Measurements from ENCODE around the gene ZDHHC19.
"Not testable (repeated sequence)": the region's sequence is repeated elsewhere in the genome, so short reads cannot be mapped to it uniquely, and the experiment has no call there.

The ZDHHC19 gene

DNA sequence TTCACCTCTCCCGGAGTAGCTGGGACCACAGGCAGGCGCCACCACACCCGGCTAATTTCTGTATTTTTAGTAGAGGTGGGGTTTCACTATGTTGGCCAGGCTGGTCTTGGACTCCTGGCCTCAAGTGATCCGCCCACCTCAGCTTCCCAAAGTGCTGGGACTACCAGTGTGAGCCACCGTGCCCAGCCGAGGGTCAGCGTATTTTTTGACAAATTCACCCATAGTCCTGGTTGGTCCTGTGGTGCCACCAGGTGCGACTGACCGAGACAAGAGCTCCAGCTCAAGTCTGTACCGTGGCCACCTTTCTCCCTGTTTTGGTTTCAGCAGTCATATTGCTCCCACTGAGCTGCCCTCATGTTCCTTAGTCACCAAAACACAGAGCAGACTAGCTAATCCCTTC is 13.9 kb upstream of the ZDHHC19 start:
- DNase-seq (ENCODE audit: low read depth in 2 of 2) = no peak

DNA sequence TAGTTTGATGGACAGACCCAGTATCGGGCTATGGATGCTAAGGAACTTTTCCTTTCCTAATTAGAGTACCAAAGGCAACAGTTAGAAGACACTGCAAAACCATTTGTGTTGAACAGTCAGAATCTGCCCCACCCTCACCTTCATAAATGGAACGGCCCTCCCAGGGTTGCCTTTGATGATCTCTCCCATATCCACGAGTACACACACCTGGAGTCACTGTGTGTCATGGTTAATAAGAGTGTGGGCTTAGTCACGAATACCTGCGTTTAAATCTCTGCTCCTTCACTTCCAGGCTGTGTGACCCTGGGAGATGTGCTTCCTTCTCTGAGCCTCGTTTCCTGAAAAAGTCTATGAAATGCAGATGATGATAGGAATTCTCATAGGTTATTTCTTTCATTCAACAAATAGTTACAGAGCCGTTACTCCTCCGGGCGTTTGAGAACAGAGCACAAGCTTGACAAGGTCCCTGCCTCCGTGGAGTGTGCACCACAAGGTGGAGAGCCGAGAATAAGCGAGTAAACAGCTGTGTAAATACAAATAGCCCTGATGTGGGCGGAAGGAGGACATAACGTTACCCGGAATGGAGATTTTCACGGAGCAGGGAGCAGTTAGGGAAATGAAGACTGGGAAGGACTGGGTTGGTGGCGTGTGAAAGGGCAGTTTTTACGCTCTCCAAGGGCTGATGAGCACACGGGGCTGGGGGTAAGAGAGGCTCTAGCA is 11.8 kb upstream of the ZDHHC19 start:
- no peak for DNase-seq (ENCODE audit: low read depth in 2 of 2)

DNA sequence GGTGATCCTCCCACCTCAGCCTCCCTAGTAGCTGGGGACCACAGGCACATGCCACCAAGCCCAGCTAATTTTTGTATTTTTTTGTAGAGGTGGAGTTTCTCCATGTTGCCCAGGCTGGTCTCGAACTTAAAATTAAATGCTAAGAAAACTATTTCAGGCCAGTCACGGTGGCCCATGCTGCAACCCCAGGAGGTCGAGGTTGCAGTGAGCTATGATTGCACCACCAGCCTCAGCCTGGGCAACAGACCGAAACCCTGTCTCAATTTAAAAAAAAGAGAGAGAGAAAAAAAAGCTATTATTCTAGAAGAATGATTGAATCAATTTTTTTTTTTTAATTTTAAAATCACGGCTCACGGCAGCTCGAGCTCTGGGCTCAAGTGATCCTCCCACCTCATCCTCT is 9.8 kb upstream of the ZDHHC19 start:
- DNase-seq (ENCODE audit: low read depth in 2 of 2) = no peak

DNA sequence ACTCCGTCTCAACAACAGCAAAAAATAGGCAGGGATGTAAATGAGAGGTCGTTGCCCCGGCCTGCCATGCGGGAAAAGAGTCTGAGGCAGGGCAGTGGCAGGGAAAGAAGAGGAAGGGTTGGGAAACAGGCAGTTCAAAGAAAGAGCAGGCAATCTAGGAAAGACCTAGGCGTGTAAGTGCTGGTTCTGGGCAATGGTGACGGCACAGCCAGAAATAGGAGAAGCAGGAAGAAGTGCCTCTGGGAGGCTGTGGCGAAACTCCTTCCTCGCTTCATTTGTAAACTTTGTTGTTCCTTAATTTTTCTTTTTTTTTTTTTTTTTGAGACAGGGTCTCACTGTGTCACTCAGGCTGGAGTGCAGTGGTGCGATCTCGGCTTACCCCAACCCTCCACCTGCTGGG is 9.4 kb upstream of the ZDHHC19 start:
- DNase-seq (ENCODE audit: low read depth in 2 of 2) = no peak

DNA sequence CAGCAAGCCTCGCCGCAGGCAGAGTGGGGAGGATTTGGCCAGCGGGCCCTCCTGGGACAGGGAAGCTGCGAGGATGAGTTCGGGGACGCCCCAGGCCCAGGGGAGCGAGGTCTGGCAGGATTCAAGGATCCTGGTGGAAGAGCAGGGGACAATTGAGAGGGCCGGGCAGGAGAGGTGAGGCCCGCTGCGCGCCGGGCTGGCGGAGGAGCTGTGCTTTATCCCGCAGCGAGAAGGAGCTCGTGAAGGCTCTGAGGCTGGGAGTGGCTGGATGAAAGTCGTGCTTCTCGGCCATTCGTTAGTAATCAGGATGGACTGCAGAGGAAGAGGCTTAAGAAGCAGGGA is 8.7 kb upstream of the ZDHHC19 start:
- DNase-seq (ENCODE audit: low read depth in 2 of 2) = no peak

DNA sequence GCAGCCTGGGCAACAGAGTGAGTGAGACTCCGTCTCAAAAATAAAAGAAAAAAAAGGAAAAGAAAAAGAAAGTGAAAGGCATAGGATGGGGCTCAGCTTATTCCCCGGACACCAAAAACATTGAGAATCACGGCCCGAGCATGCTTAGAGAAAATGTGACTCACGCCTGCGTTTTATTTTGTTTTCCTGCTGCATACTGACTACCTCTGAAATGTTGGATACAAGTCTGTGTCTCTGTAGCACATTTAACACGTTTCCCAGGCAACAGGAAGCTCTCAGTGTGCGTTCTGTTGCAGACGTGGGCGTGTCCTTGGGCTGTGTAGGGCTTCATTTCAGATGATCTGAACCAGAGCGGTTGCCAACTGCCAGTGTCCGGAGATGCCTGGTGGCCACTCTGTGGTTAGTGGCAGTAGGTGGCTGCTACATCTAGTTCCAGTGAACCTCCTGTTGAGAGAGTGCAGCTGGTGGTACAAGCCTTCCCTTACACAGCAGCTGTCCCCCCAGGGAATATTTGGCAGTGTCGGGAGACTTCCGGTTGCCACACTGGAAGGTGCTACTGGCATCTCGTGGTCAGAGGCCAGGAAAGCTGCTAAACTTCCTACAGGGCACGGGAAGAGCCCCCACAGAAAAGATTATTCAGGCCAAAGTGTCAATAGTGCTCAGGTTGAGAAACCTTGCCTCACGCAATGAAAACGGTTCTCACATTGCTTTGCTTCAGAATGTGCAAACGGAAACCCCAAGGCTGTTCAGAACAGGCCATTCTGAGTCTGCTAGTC is 8.2 kb upstream of the ZDHHC19 start:
- peak; percentile 21 to 52 for DNase-seq (ENCODE audit: low read depth in 2 of 2)

DNA sequence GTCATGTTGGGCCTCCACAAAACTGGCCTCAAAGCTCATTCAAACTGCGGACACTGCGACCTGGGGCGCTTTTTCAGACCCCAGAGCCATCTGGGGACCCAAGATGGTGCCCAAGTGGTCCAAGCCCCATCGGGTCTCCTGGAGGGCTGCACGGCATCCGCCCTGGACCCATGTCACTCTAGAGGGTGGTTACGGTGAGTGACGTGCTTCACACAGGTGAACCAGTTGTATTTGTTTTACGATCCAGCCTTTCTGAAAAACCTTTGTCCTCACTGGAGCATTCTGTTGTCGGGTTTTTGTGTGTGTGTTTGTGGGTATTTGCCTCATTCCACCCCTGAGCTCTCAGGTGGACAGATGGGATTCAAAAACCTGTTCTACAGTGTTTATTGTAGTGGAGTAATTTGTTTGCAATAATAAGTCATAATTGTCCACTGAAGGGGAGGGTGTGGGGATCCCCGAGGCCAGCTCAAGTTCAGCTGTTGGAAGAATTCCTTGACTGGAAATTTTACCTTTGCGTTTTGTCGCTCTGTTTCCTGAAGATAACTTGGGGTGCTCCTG is 7.0 kb upstream of the ZDHHC19 start:
- no peak for DNase-seq (ENCODE audit: low read depth in 2 of 2)

DNA sequence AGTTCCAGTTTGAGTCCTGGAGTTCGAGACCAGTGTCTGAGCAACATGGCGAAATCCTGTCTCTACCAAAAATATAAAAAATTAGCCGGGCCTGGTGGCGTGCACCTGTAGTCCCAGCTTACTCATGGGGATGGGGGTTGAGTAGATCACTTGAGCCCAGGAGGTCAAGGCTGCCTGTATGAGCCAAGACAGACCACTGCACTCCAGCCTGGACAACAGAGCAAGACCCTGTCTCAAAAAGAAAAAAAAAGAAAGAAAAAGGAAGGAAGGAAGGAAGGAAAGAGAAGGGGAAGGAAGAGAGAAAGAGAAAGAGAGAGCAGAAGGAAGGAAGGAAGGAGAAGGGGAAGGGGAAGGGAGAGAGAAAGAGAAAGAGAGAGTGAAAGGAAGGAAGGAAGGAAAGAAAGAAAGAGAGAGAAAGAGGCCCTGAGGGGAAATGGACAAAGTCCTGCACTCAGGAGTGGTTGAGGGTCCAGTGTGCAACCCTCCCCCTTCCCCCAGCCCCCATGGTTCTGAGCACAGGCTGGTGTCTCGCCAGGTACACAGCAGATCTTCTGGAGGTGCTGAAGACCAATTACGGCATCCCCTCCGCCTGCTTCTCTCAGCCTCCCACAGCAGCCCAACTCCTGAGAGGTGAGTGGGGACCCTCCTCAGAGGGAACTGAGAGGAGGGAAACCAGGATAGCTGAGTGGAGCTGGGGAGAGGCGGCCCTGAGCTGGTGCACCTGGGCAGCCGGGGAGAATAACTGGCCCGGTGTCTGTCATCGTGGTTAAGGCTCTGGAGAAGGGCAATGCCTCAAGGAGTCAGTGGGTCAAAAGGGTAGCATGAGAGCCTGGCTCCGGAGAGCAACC is 6.3 kb upstream of the ZDHHC19 start:
- DNase-seq (ENCODE audit: low read depth in 2 of 2) = no peak

DNA sequence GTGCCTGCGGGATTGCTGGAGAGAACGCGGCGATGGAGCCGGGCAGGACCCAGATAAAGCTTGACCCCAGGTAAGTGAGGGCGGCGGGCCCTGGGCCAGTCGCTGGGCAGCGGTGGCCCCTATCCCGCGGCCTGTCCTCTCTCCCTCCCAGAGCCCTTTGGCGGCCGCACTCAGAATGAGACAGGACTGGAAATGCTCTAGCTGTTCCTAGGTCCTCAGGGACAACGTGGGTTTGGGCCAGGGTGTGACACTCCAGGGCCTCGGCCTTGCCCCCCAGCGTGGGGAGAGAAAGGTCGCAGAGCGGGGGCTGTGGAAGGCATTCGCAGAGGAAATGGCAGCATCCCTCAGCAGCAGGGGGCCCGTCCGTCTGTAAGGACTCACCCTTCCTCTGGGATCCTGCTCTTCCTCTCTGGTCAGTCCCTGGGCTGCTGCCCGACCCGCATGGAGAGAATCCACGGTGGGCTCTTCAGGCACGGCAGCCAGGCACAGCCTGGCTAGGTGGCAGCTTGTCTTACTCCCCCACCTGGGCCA is 5.5 kb upstream of the ZDHHC19 start:
- DNase-seq (ENCODE audit: low read depth in 2 of 2) = no peak

DNA sequence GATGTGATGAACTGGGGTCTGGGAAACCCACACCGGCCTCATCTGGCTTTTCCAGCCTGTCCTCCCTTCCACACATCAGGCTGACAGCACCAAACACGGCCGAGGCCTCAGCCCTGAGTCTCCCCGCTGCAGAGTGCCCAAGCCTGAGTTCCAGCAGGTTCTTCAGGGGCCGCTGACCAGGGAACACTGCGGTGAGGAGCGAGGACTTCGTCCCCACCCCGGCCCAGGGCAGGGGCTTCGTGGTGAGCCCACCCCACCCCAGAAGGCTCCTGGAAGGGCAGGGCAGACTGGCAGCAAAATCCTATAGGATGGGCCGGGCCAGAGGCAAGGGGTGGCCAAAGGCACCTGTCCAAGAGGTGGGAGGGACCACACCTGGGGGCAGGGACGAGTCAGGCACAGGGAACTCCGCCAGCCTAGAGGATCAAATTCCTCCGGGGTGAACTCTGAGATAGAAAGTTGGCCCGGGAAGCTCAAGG is 4.9 kb upstream of the ZDHHC19 start, which contains the start of gene SLC51A:
Gene SLC51A (plus strand): TSS at position 446 of the 476 bp plus-strand sequence. CDS start 179 bp downstream, outside the sequence.
- no peak for DNase-seq (ENCODE audit: low read depth in 2 of 2)

DNA sequence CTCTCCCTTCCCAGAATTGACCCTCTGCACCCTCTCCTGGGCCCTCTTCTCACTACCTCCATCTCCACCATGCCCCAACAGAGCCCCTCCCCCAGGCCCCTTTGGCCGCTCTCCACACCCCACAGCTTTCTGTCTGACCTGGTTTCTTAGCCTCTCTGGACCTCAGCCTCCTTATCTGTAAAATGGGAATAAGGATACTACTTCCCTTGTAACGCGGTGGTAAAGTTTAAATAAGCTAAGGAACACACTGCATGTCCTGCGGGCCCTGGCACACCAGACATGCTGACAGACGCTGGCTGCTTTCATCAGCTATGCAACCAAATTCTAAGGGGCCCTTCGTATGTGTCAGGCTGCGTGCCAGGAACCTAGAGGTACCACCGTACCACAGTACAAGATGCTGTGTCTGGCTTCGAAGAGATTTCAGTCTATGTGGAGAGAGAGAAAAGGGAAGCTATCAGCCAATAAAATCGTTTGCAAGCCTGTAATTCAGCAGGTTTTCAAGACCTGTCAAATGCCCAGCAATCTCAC is 4.4 kb upstream of the ZDHHC19 start:
- no peak for DNase-seq (ENCODE audit: low read depth in 2 of 2)

DNA sequence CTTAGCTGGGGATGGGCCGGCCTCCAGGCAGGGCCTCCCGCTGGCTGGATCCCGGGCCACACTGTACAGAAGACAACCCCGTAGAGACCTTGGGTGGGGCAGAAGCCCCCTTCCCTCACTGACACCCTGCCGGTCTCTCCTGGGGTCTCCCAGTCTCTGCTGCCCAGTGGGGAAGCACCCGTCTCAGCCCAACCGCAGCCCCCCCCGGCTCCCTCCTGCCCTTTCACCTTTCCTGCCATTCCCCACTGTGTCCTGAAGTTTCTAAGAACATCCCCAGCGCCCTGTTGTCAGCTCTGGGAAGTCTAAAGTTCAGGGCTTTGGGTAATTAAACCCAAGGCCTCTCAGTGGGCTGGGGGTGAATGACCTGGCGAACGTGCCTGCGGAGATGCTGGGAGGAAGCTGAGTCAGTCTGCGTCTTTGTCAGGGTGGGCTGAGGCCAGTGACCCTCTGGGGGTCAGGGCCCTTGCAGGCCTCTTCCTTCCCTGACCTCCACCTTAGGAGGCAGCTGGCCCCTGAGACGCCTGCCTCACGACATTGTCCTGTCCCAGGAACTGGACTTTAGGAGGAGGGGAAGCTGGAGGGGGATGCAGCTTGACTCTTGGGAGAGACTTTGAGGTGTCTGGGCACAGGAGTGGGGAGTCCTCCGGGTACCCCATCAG is 3.7 kb upstream of the ZDHHC19 start:
- no peak for DNase-seq (ENCODE audit: low read depth in 2 of 2)

DNA sequence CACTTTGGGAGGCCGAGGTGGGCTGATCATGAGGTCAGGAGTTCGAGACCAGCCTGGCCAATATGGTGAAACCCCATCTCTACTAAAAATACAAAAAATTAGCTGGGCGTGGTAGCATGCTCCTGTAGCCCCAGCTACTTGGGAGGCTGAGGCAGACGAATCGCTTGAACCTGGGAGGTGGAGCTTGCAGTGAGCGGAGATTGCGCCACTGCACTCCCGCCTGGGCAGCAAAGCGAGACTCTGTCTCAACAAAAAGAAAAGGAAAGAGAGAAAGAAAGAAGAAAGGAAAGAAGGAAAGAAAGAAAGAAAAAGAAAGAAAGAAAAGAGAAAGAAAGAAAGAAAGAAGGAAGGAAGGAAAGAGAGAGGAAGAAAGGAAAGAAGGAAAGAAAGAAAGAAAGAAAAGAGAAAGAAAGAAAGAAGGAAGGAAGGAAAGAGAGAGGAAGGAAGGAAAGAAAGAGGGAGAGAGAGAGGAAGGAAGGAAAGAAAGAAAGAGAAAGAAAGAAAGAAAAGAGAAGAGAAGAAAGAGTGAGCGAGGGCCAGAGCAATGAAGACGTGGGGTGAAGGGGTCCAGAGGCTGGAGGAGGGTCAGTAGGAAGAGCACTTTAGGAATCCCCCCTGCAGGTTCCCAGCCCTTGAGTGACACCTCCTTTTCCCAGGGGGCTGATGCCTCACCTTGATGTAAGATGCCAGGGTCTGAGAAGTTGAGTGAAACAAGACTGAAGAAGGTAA is 1.1 kb downstream of the ZDHHC19 start:
- DNase-seq (ENCODE audit: low read depth in 2 of 2) = not testable (repeated sequence)

DNA sequence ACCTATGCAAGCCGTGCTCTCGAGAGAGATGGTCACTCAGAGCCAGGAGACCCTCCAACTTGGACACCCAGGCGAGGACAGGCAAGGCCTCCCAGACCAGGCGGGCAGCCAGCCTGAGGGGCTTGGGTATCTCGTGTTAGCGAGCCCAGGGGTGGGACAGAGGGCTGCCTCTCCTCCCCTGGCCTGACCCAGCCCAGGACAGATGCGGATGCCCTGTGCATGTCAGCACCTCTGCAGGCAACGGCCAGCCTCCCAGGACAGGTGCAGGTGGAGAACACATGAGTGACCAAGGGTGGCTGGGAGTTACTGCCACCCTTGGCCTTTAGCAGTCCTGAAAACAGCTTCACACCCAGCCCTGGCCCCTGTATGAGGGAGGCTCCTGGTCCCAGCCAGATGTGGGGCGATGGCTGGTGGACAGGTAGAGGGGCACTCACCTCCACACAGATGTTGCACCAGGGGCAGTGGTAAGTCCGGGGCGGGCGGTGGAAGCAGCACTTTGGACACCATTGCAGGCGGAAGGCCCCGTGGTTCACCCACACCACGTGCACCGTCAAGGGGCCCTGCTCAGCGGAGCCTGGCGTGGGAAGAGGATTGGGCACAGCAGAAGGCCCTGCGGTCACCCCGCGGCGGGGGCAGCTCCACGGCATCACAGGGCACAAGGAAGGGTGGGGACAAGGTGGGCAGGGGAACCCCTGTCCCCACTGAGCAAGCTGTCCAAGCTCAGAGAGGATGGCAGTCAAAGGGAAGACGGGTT is 2.1 kb downstream of the ZDHHC19 start:
- no peak for DNase-seq (ENCODE audit: low read depth in 2 of 2)

DNA sequence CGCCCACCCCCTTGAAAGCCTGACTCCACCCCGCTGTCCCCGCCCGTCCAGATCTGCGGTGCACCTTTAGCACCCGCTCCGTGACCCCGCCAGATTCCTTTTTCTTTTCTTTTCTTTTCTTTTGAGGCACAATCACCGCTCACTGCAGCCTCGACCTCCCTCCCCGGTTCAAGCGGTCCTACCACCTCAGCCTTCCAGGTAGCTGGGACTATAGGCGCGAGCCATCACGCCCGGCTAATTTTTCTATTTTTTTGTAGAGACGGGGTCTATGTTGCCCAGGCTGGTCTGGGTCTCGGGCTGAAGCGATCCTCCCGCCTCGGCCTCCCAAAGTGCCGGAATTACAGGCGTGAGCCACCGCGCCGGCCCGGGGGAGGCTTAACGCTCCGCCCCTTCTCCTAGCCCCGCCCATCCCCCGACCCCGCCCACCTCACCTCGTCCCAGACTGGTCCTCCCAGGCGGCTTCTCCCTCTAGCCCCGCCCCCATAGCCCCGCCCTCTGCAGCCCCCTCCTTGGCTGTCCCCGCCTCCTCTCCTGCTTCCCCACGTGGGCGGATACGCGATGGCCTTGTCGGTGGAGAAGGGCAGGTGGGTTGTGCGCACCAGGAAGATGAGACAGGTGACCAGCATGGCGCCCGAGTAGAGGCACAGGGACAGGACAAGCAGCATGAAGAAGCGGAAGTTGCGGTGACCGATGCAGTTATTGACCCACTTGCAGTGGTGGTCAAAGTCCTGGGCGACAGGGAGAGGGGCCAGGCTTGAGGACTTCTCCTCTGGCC is 3.2 kb downstream of the ZDHHC19 start:
- DNase-seq (ENCODE audit: low read depth in 2 of 2) = peak; percentile 47 to 49

DNA sequence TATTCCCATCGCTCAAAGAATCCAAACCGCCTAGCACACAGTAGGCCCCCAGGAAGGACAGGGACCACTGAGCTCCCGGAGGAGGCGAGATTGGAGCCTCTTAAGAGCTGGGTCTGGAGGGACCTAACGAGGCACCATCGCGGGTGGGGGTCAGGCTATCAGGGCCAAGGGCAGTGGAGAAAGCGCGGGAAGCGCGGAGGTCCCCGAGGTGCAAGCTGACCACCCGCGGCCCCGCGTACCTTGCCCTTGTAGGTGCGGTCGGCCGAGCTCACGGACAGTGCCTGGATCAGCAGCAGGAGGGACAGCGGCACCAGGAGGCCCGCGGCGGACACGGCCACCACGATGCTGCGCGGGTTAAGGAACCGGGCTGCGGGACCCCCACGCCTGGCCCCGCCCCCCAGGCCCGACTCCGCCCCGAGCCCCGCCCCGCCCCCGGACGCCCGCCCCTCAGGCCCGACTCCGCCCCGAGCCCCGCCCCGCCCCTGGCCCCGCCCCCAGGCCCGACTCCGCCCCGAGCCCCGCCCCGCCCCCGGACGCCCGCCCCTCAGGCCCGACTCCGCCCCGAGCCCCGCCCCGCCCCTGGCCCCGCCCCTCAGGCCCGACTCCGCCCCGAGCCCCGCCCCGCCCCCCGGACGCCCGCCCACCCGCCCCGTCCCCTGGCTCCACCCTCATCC is 3.9 kb downstream of the ZDHHC19 start:
- DNase-seq (ENCODE audit: low read depth in 2 of 2) = peak; percentile 44 to 49

DNA sequence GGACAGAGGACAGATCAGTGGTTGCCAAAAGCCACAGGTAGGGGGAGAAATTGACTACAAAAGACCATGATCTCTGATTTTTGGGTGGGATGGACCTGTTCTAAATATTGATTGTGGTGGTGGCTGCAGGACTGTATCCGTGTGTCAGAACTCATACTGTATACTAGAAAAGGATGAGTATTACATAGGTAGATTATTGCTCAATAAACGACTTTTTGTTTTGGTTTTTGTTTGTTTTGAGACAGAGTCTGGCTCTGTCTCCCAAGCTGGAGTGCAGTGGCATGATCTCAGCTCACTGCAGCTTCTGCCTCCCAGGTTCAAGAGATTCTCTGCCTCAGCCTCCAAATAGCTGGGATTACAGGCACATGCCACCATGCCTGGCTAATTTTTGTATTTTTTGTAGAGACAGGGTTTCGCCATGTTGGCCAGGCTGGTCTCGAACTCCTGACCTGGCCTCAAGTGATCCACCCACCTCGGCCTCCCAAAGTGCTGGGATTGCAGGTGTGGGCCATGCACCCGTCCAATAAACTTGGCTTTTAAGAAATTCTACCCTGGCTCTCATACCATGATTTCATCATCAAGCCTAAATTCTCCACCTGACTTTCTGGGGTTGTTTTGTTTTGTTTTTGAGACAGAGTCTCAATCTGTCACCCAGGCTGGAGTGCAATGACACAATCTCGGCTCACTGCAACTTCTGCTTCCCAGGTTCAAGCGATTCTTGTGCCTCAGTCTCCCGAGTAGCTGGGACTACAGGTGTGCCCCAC is 5.6 kb downstream of the ZDHHC19 start:
- not testable (repeated sequence) for DNase-seq (ENCODE audit: low read depth in 2 of 2)

Measured in stimulated activated CD4-positive, alpha-beta T cell treated with anti-CD3 and anti-CD28 coated beads, Interleukin-1b, Interleukin-23, amount 100 ng/mL, for 4 hours (primary cell).